Hepatocyte (in vitro differentiated cells): ENCODE measurements around the gene ALDH1A1. TPM values are rescaled to one million over a fixed set of nuclear protein-coding genes. Genes with fewer than 3 reads are reported as not detected.

ENCODE experiments used
- DNase-seq: peaks from one replicate; pipeline ENCODE4 v3.0.0-alpha.2; 2016; ENCODE audit warnings: low spot score
- H2AFZ ChIP-seq: fragments of 200-600 bp; sonication (generic); 2 replicates; pipeline ENCODE4 v1.6.0; 2016; ENCODE audit warnings: antibody characterized with exemption, mild to moderate bottlenecking
- H3K27ac ChIP-seq: fragments of 200-600 bp; sonication (generic); 2 replicates; pipeline ENCODE4 v1.5.1; 2016; ENCODE audit warnings: mild to moderate bottlenecking
- H3K27me3 ChIP-seq: fragments of 200-600 bp; sonication (generic); 2 replicates; pipeline ENCODE4 v1.6.1; 2016
- H3K36me3 ChIP-seq: fragments of 200-600 bp; sonication (generic); replicated peaks from 2 replicates; pipeline ENCODE4 v1.5.1; 2016; ENCODE audit warnings: low read depth; ENCODE audit not compliant: insufficient read depth
- H3K4me1 ChIP-seq: fragments of 200-600 bp; sonication (generic); 2 replicates; pipeline ENCODE4 v1.5.1; 2016; ENCODE audit warnings: mild to moderate bottlenecking, moderate library complexity; ENCODE audit not compliant: insufficient read depth
- H3K4me2 ChIP-seq: fragments of 200-600 bp; sonication (generic); 2 replicates; pipeline ENCODE4 v1.6.0; 2016
- H3K4me3 ChIP-seq: fragments of 200-600 bp; sonication (generic); 2 replicates; pipeline ENCODE4 v1.5.1; 2016; ENCODE audit warnings: mild to moderate bottlenecking
- H3K79me2 ChIP-seq: fragments of 200-600 bp; sonication (generic); 2 replicates; pipeline ENCODE4 v1.6.0; 2017; ENCODE audit warnings: mild to moderate bottlenecking
- H3K9me2 ChIP-seq: fragments of 200-600 bp; sonication (generic); replicated peaks from 2 replicates; pipeline ENCODE4 v1.6.0; 2017; ENCODE audit warnings: mild to moderate bottlenecking; ENCODE audit not compliant: insufficient read depth
- H3K9me3 ChIP-seq: fragments of 200-600 bp; sonication (generic); 2 replicates; pipeline ENCODE4 v1.5.1; 2016; ENCODE audit warnings: low read depth, mild to moderate bottlenecking
- H4K20me1 ChIP-seq: fragments of 200-600 bp; sonication (generic); 2 replicates; pipeline ENCODE4 v1.6.0; 2016; ENCODE audit warnings: mild to moderate bottlenecking; ENCODE audit not compliant: insufficient read depth, poor library complexity, severe bottlenecking
- EZH2 ChIP-seq: fragments of 200-600 bp; sonication (generic); IDR thresholded peaks from 2 replicates; pipeline ENCODE4 v1.6.1; 2016; ENCODE audit warnings: antibody characterized with exemption, mild to moderate bottlenecking, borderline replicate concordance
- EZH2phosphoT487 ChIP-seq: fragments of 200-600 bp; sonication (generic); IDR thresholded peaks from one replicate; pipeline ENCODE4 v1.6.1; 2018; ENCODE audit warnings: antibody characterized with exemption, mild to moderate bottlenecking, low read depth, moderate library complexity; ENCODE audit not compliant: unreplicated experiment, severe bottlenecking
- WGBS: methylation state at CpG from one replicate; pipeline ENCODE4 v1.1.6; 2016; ENCODE audit warnings: low lambda C conversion rate; ENCODE audit errors: missing lambda C conversion rate; 5-methylcytosine and 5-hydroxymethylcytosine counted together
- polyA plus RNA-seq: library from polyadenylated mRNA; unstranded; fragments of >200 nt; fragmentation: Nextera tagmentation; extraction: Ambion mirVana; gene quantifications from 2 replicates; pipeline ENCODE4 v1.2.1, GENCODE V29; 2016
- total RNA-seq: library from RNA; depleted of rRNA; stranded (reverse); fragments of >200 nt; gene quantifications from 2 replicates; pipeline ENCODE4 v1.2.3, GENCODE V29; 2014
- TF ChIP-seq, protein P1 (sequence below): fragments of 200-600 bp; sonication (generic); IDR thresholded peaks from 2 replicates; pipeline ENCODE4 v1.5.1; 2016; ENCODE audit warnings: antibody characterized with exemption, mild to moderate bottlenecking; ENCODE audit not compliant: poor library complexity

Gene ALDH1A1
- total and polyA plus RNA-seq, 2 experiments from 2014 or later: 243 to 529 TPM

DNA sequence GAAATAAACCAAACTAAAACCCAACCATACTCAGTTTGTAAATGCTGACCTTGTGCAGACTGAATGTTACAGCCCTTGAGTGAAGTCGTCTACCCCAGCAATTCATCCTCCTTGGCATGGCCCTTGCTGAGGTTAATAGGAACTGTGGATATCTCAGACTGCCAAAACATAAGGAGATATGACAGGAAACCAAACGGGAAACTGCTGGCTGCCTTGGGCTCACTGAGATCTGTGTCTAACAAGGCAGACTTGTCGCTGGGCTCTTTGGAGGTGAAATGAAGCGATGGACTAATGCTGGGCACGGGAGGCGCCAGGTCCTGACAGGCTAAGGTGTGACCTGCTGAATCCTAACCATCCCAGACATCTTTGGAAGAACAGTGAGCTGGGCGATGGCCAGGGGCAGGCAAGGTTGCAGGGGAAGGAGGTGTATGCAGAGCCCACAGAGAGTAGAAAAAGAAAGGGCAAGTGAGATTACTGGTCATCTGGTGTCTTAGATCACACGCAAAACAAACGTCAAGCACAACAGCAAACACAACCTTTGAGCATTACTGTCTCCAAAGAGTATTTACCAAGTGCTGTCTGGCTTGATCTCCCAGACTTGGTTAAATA is 44.6 kb upstream of the ALDH1A1 start:
- Histone ChIP-seq H3K9me3 (no peaks in the 10 kb centered on the region), H3K9me2 (no peaks in the 10 kb centered on the region), H4K20me1 (no peaks in the 10 kb centered on the region), H3K27me3 (no peaks in the 10 kb centered on the region), H3K27ac (peak overlapping the region; percentile 13), H2AFZ (no peak overlapping the region), H3K36me3 (no peaks in the 10 kb centered on the region), H3K4me1 (peaks cover 7% of the 10 kb centered on the region), H3K79me2 (no peaks in the 10 kb centered on the region), H3K4me3 (no peak overlapping the region), H3K4me2 (peak overlapping the region; percentile 62)
- peak; percentile 45 for DNase-seq
- WGBS: 52% methylated on average over 9 of the region's 9 CpGs
- TF ChIP-seq, protein P1, sequence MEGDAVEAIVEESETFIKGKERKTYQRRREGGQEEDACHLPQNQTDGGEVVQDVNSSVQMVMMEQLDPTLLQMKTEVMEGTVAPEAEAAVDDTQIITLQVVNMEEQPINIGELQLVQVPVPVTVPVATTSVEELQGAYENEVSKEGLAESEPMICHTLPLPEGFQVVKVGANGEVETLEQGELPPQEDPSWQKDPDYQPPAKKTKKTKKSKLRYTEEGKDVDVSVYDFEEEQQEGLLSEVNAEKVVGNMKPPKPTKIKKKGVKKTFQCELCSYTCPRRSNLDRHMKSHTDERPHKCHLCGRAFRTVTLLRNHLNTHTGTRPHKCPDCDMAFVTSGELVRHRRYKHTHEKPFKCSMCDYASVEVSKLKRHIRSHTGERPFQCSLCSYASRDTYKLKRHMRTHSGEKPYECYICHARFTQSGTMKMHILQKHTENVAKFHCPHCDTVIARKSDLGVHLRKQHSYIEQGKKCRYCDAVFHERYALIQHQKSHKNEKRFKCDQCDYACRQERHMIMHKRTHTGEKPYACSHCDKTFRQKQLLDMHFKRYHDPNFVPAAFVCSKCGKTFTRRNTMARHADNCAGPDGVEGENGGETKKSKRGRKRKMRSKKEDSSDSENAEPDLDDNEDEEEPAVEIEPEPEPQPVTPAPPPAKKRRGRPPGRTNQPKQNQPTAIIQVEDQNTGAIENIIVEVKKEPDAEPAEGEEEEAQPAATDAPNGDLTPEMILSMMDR: no peak
- peak; percentile 90 for TF ChIP-seq EZH2phosphoT487
- no peak for TF ChIP-seq EZH2

DNA sequence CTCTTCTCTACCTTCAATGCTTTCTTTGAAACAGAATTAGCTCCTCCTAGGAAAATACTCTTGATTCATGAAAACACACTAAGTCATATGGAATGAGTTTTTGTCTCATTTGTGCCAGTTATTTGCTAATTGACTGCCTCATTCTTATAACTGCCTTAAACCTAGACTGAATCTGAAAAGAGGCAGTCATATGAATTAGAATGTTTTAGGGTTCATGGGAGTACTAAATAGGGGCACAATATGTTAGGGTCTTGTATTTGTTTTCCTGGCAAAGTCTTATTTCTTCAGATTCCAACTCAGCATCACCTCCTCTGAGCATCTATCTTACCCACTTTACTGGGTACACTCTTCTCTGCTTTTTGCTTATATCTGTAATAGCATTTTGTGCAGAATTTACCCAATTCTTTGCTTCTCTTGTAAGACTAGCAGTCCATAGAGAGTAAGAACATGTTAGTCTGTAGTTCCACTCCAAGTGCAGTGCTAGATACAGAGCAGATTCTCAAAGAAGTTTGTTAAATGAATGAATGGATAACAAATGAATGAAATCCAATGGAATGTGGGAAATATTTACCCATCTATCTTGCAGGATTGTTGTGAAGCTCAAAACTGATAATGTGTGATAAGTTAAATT is 43.9 kb upstream of the ALDH1A1 start:
- Histone ChIP-seq H3K9me3 (no peaks in the 10 kb centered on the region), H3K79me2 (no peaks in the 10 kb centered on the region), H3K9me2 (no peaks in the 10 kb centered on the region), H3K4me2 (peak overlapping the region; percentile 62), H4K20me1 (no peaks in the 10 kb centered on the region), H2AFZ (no peak overlapping the region), H3K27me3 (no peaks in the 10 kb centered on the region), H3K27ac (no peak overlapping the region), H3K36me3 (no peaks in the 10 kb centered on the region), H3K4me3 (no peak overlapping the region), H3K4me1 (peaks cover 7% of the 10 kb centered on the region)
- no peak for DNase-seq
- TF ChIP-seq, protein P1: no peak
- no peak for TF ChIP-seq EZH2
- no peak for TF ChIP-seq EZH2phosphoT487

DNA sequence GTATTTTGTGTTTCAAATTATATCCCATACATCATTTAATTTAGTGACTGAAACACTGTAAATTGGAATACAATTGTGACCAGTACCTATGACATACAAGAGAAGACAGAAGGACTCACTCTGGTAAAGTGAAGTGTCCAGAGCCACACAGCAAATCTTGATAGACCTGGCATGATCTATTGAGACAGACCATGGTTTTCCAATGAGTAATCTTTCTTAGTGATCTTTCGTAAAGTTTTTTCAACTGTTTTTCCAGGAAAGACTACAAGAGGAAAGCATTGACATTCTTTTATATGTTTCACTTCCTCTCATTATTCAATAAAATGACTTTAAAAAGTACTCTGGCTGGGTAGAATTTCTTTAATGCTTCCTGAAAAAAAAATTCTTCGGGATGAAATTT is 43.3 kb upstream of the ALDH1A1 start:
- WGBS: 75% methylated on average over 2 of the region's 2 CpGs
- Histone ChIP-seq H3K36me3 (no peaks in the 10 kb centered on the region), H3K79me2 (no peaks in the 10 kb centered on the region), H3K27me3 (no peaks in the 10 kb centered on the region), H3K4me2 (no peak overlapping the region), H3K9me3 (no peaks in the 10 kb centered on the region), H3K4me1 (peaks cover 7% of the 10 kb centered on the region), H4K20me1 (no peaks in the 10 kb centered on the region), H3K27ac (no peak overlapping the region), H3K9me2 (no peaks in the 10 kb centered on the region), H2AFZ (no peak overlapping the region), H3K4me3 (no peak overlapping the region)
- DNase-seq: no peak
- TF ChIP-seq EZH2phosphoT487: no peak
- no peak for TF ChIP-seq EZH2
- TF ChIP-seq, protein P1: no peak
